Caco-2 (cell line): ENCODE data around the gene CNOT2. TPM values are rescaled to one million over a fixed set of nuclear protein-coding genes. Genes with fewer than 3 reads are reported as not detected.

ENCODE experiments used
- BruUV-seq: library from RNA; stranded (reverse); fragments of 400-500 nt; replicated peaks from 2 replicates; lab custom pipeline; 2021; lab: Mats Ljungman, UMichigan
- CTCF ChIA-PET: fragments of 300-600 bp; sonication (Branson Sonifier 250); formaldehyde crosslinking; loops from one replicate; lab custom pipeline; 2022; ENCODE audit warnings: antibody characterized with exemption; lab: Charles Lee
- POLR2A ChIA-PET: fragments of 300-600 bp; sonication (Branson Sonifier 250); formaldehyde crosslinking; loops from one replicate; lab custom pipeline; 2022; ENCODE audit warnings: antibody characterized with exemption; lab: Charles Lee
- DNase-seq, 2 experiments: peaks; one replicate each; pipeline versions ENCODE4 v3.0.0 to v3.0.0-alpha.2; 2020 to 2022
- H3K27me3 ChIP-seq: replicated peaks from 2 replicates; pipeline ENCODE4 v1.6.0; 2011; ENCODE audit warnings: low read length; ENCODE audit not compliant: control insufficient read depth, insufficient read depth
- H3K36me3 ChIP-seq: 2 replicates; pipeline ENCODE4 v1.5.1; 2011; ENCODE audit warnings: low read length; ENCODE audit not compliant: control insufficient read depth, insufficient read depth
- H3K4me1 ChIP-seq: fragments of 250-450 bp; sonication (Bioruptor Pico); 2 replicates; pipeline ENCODE4 v1.5.1; 2020; ENCODE audit warnings: mild to moderate bottlenecking
- H3K4me3 ChIP-seq: 2 replicates; pipeline ENCODE4 v1.5.1; 2011; ENCODE audit warnings: low read depth, mild to moderate bottlenecking, control low read depth, low read length
- H3K9me3 ChIP-seq: fragments of 250-450 bp; sonication (Bioruptor Pico); 2 replicates; pipeline ENCODE4 v1.5.1; 2020; ENCODE audit warnings: mild to moderate bottlenecking, moderate library complexity
- H3K27ac Mint-ChIP-seq: one replicate; pipeline ENCODE4 v1.8.0; 2022; ENCODE audit warnings: mixed read lengths; ENCODE audit not compliant: unreplicated experiment
- H3K27me3 Mint-ChIP-seq: one replicate; pipeline ENCODE4 v1.8.0; 2022; ENCODE audit warnings: mixed read lengths; ENCODE audit not compliant: insufficient read depth, unreplicated experiment
- H3K36me3 Mint-ChIP-seq: one replicate; pipeline ENCODE4 v1.8.0; 2022; ENCODE audit warnings: mild to moderate bottlenecking, mixed read lengths; ENCODE audit not compliant: insufficient read depth, unreplicated experiment
- H3K4me1 Mint-ChIP-seq: one replicate; pipeline ENCODE4 v1.8.0; 2022; ENCODE audit warnings: low read depth, mixed read lengths; ENCODE audit not compliant: unreplicated experiment
- H3K4me3 Mint-ChIP-seq: one replicate; pipeline ENCODE4 v1.8.0; 2022; ENCODE audit warnings: mild to moderate bottlenecking, moderate library complexity, mixed read lengths; ENCODE audit not compliant: unreplicated experiment
- H3K9me3 Mint-ChIP-seq: one replicate; pipeline ENCODE4 v1.8.0; 2022; ENCODE audit warnings: mixed read lengths; ENCODE audit not compliant: unreplicated experiment
- intact Hi-C: fragments of 100-400 bp; cut with micrococcal nuclease; formaldehyde crosslinking; loops from one replicate; pipeline ENCODE4 v1.10.0; 2022; ENCODE audit not compliant: unreplicated experiment
- total RNA-seq: library from RNA; stranded (reverse); gene quantifications from 2 replicates; pipeline ENCODE4 v1.2.3, GENCODE V29; 2022
- TF ChIP-seq, protein P1 (sequence below), 2 experiments: fragments of 200-600 bp in 1 of 2; IDR thresholded peaks; 1 replicate in 1 of 2; 2 replicates in 1 of 2; pipeline versions ENCODE4 v1.5.1 to v1.8.0; 2011 to 2022; ENCODE audit warnings: antibody characterized with exemption in 1 of 2, control low read depth in 1 of 2, inconsistent platforms in 1 of 2, low read depth in 1 of 2, low read length in 1 of 2, mild to moderate bottlenecking in 1 of 2, moderate library complexity in 1 of 2; ENCODE audit not compliant: insufficient read depth in 1 of 2, severe bottlenecking in 1 of 2, unreplicated experiment in 1 of 2

Gene CNOT2
- total RNA-seq, 1 experiment from 2014 or later = 83.5 TPM

DNA sequence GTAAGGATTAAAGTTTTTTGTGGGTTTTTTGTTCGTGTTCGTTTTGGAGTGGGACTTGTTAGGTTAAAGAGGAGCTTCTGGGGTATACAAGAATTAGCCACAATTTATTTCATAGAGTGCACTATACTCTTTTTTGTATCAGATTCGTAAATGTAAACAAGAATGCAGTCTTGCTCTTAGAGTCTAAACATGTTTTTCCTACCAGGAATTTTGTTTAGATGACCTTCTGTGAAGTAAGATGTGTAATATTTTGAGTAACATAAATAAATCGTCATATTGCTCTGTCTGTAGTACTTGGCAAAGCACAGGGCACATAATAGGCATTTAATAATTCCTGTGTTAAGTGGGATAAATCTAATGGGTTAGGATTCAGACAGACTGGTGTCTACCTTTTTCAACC lies 9.6 kb downstream of the CNOT2 start:
- peaks cover 11% of the 10 kb centered on the region for H3K36me3 Mint-ChIP-seq
- intact Hi-C loops = no loop called here
- POLR2A ChIA-PET = no interaction called here
- 0 out of 2 replicates have a peak, but pooled peaks cover 4% of the 10 kb centered on the region for H3K4me1 ChIP-seq
- no peak overlapping the region for H3K4me3 ChIP-seq
- DNase-seq = no peak
- no peaks in the 10 kb centered on the region for H3K27me3 ChIP-seq
- no TSS peak for BruUV-seq
- H3K4me1 Mint-ChIP-seq = peaks cover 16% of the 10 kb centered on the region
- no peak overlapping the region for H3K27ac Mint-ChIP-seq
- H3K9me3 Mint-ChIP-seq = no peaks in the 10 kb centered on the region
- H3K9me3 ChIP-seq = no peaks in the 10 kb centered on the region
- TF ChIP-seq, protein P1, sequence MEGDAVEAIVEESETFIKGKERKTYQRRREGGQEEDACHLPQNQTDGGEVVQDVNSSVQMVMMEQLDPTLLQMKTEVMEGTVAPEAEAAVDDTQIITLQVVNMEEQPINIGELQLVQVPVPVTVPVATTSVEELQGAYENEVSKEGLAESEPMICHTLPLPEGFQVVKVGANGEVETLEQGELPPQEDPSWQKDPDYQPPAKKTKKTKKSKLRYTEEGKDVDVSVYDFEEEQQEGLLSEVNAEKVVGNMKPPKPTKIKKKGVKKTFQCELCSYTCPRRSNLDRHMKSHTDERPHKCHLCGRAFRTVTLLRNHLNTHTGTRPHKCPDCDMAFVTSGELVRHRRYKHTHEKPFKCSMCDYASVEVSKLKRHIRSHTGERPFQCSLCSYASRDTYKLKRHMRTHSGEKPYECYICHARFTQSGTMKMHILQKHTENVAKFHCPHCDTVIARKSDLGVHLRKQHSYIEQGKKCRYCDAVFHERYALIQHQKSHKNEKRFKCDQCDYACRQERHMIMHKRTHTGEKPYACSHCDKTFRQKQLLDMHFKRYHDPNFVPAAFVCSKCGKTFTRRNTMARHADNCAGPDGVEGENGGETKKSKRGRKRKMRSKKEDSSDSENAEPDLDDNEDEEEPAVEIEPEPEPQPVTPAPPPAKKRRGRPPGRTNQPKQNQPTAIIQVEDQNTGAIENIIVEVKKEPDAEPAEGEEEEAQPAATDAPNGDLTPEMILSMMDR (IDR thresholded peaks at IDR 0.05; ENCODE audit: insufficient read depth in 1 of 2, low read depth in 1 of 2, low read length in 1 of 2, severe bottlenecking in 1 of 2, unreplicated experiment in 1 of 2) = no peak
- CTCF ChIA-PET = no interaction called here
- H3K36me3 ChIP-seq = no peaks in the 10 kb centered on the region
- no peaks in the 10 kb centered on the region for H3K27me3 Mint-ChIP-seq
- H3K4me3 Mint-ChIP-seq = no peak overlapping the region

DNA sequence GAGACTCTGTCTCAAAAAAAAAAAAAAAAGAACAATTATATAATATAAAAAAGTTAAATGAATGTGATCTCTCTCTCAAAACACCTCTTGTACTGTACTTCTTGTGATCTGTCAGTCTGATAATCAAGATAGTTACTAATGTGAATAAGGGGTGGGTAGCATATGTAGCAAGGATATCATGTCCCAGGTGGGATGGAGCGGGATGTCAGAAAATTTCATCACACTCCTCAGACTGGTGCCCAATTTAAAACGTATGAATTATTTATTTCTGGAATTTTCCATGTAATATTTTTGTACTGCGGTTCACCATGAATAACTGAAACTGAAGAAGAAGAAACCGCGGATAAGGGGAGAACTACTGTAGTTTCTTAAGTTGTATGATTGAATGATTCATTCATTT lies 11.0 kb downstream of the CNOT2 start:
- Mint-ChIP-seq H3K9me3 (no peaks in the 10 kb centered on the region), H3K27me3 (no peaks in the 10 kb centered on the region), H3K36me3 (peaks cover 11% of the 10 kb centered on the region), H3K4me1 (peaks cover 23% of the 10 kb centered on the region), H3K27ac (no peak overlapping the region), H3K4me3 (no peak overlapping the region)
- Histone ChIP-seq H3K9me3 (no peaks in the 10 kb centered on the region), H3K36me3 (no peaks in the 10 kb centered on the region), H3K27me3 (no peaks in the 10 kb centered on the region), H3K4me3 (no peak overlapping the region), H3K4me1 (0 out of 2 replicates have a peak, but pooled peaks cover 4% of the 10 kb centered on the region)
- TF ChIP-seq, protein P1 (IDR thresholded peaks at IDR 0.05; ENCODE audit: insufficient read depth in 1 of 2, low read depth in 1 of 2, low read length in 1 of 2, severe bottlenecking in 1 of 2, unreplicated experiment in 1 of 2) = no peak
- intact Hi-C loops = no loop called here
- POLR2A ChIA-PET = no interaction called here
- DNase-seq = no peak
- CTCF ChIA-PET = no interaction called here
- BruUV-seq = no TSS peak

DNA sequence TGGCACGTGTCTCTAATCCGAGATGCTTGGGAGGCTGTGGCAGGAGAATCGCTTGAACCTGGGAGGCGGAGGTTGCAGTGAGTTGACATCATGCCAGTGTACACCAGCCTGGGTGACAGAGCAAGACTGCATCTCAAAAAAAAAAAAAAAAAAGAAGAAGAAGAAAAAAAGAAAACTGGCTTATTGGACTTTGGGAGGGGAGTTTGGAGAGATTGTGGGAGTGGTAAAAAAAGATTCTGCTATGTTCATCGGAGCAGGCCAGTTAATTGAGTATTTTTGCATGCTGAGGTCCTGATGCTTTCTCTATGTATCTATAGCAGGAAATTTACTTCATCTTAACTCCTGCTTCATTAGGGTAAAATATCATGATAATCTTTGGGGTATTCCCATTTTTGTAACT lies 11.6 kb downstream of the CNOT2 start:
- no TSS peak for BruUV-seq
- TF ChIP-seq, protein P1 (IDR thresholded peaks at IDR 0.05; ENCODE audit: insufficient read depth in 1 of 2, low read depth in 1 of 2, low read length in 1 of 2, severe bottlenecking in 1 of 2, unreplicated experiment in 1 of 2) = no peak
- no peaks in the 10 kb centered on the region for H3K9me3 Mint-ChIP-seq
- H3K4me1 Mint-ChIP-seq = peaks cover 23% of the 10 kb centered on the region
- peaks cover 11% of the 10 kb centered on the region for H3K36me3 Mint-ChIP-seq
- no peaks in the 10 kb centered on the region for H3K27me3 Mint-ChIP-seq
- CTCF ChIA-PET = no interaction called here
- DNase-seq = no peak
- Histone ChIP-seq H3K4me3 (no peak overlapping the region), H3K9me3 (no peaks in the 10 kb centered on the region), H3K27me3 (no peaks in the 10 kb centered on the region), H3K4me1 (0 out of 2 replicates have a peak, but pooled peaks cover 4% of the 10 kb centered on the region), H3K36me3 (no peaks in the 10 kb centered on the region)
- no peak overlapping the region for H3K27ac Mint-ChIP-seq
- intact Hi-C loops = no loop called here
- H3K4me3 Mint-ChIP-seq = no peak overlapping the region
- POLR2A ChIA-PET = no interaction called here
